NOMO-1 (cell line): ENCODE data around the gene KRTAP4-12.
A peak's percentile ranks its signal among the peaks of the same experiment; 100 is the strongest.
"Not testable (repeated sequence)": the region's sequence is repeated elsewhere in the genome, so short reads cannot be mapped to it uniquely, and the experiment has no call there.

Source experiments
- DNase-seq, 2 experiments: peaks; one replicate each; lab custom pipeline; 2025; ENCODE audit not compliant: unreplicated experiment in 2 of 2; lab: John Stamatoyannopoulos, UW

The KRTAP4-12 gene

GRCh38 chr17:41098042-41098441, 25.9 kb downstream of the KRTAP4-12 start, which contains the start of gene KRTAP4-8:
Gene KRTAP4-8, minus strand, starts transcription at chr17:41098142. Its CDS starts 58 bp downstream, at chr17:41098084.
- DNase-seq = no peak

GRCh38 chr17:41096055-41096454, 27.9 kb downstream of the KRTAP4-12 start:
- DNase-seq = no peak

- DNase-seq = peak in 1 of 2 experiments; percentile 44
Observed at GRCh38 chr17:41088760-41089352, 35.1 kb downstream of the KRTAP4-12 start.

GRCh38 chr17:41084100-41084856, 39.7 kb downstream of the KRTAP4-12 start, which contains the start of gene KRTAP4-7:
Gene KRTAP4-7, plus strand, starts transcription at chr17:41084150. Its CDS starts 57 bp downstream, at chr17:41084207.
- not testable (repeated sequence) for DNase-seq

- not testable (repeated sequence) for DNase-seq
Observed at GRCh38 chr17:41083427-41083826, 40.6 kb downstream of the KRTAP4-12 start.

DNA sequence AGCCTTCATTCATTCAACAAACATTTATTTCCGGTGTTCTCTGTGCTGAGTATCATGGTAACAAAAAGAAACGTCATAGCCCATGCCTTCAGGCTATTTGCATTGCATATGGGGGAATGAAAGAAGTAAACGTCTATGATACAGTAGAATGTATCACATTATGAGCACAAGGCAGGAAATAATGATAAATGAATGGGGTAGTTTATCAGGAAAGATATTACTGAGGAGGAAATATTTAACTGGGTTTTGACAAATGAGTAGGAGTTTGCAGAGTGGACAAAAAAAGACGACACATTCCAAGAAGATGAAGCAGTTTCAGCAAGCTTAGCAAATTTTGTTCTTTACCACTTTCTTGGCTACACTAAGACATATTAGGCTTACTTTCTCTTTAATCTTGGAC, 41.4 kb downstream of the KRTAP4-12 start:
- DNase-seq = no peak

- no peak for DNase-seq
Observed at GRCh38 chr17:41076788-41077187, 47.2 kb downstream of the KRTAP4-12 start.

DNA sequence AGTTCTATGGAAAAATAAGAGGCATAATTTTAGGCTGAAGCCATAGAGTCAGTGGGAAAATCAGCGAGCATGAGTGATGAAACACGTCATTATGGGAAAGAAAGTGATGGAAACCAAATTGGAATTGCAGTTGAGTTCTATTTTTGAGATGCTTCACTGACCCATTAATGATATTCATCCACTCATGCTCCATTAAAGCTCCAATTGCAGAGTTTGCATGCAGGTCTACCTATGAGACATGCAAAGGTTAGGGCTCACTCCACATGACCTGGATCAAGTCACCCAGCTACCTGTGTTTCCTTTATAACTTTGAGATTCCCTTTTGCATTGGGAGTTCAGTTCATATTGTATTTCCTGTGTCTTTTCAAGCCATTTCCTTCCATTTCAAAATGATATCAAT, 50.3 kb downstream of the KRTAP4-12 start:
- no peak for DNase-seq
